SK-N-SH treated with all-trans-retinoic acid at 6 μM for 48 hours (cell line): ENCODE measurements around the gene KCNMA1.

Source experiments
- PATZ1 ChIP-seq: fragments of 250-450 bp; sonication (Bioruptor Pico); IDR thresholded peaks from 2 replicates; pipeline ENCODE4 v1.8.0; 2020; ENCODE audit warnings: mild to moderate bottlenecking, moderate library complexity, borderline replicate concordance
- PPARA ChIP-seq: fragments of 250-450 bp; sonication (Bioruptor Pico); IDR thresholded peaks from 2 replicates; pipeline ENCODE4 v1.5.0; 2020; ENCODE audit warnings: mild to moderate bottlenecking, borderline replicate concordance
- RARB ChIP-seq: fragments of 250-450 bp; sonication (Bioruptor Pico); IDR thresholded peaks from 2 replicates; pipeline ENCODE4 v1.8.0; 2021; ENCODE audit warnings: mild to moderate bottlenecking, moderate library complexity
- ZNF8 ChIP-seq: fragments of 450-650 bp; formaldehyde crosslinking; IDR thresholded peaks from 2 replicates; pipeline ENCODE4 v1.5.0; 2020; ENCODE audit warnings: mild to moderate bottlenecking, moderate library complexity

GRCh38 chr10:77012812-77013500, 624.7 kb downstream of the KCNMA1 start:
- no peak for TF ChIP-seq ZNF8
- no peak for TF ChIP-seq RARB
- TF ChIP-seq PATZ1 (CRISPR knock-in tag), result no peak
- no peak for TF ChIP-seq PPARA (CRISPR knock-in tag)
